ENCODE data around the gene HIGD2A. TPM values are rescaled to one million over a fixed set of nuclear protein-coding genes. Genes with fewer than 3 reads are reported as not detected.

HIGD2A gene
- polyA plus RNA-seq, 1 donor from 2014 or later = 242 TPM

DNA sequence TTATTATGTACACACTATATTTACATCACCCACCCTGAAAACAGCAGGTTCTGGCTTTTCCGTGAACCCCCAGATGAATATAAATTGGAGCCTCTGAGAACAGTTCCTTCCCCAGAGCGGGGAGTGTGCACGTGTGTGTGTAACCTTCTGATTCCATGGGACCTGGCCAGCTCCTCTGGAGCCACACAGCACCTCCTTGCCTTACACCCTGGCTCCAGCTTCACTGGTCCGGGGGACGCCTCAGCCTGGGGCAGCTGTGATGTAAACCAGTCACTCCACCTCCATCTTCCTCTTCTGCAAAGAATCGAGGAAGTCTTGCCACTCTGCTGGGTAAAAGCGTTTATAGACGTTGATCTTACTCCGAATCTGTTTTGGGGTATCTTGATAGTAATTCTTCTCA lies 4.6 kb upstream of the HIGD2A start:
- Mint-ChIP-seq H3K27me3 (no peaks in the 10 kb centered on the region), H3K9me3 (no peaks in the 10 kb centered on the region), H3K36me3 (peaks cover 2% of the 10 kb centered on the region), H3K4me3 (peak overlapping the region in 1 of 4 donors; percentile 50), H3K27ac (no peak overlapping the region), H3K4me1 (peaks cover 15 to 25% (median 23%) of the 10 kb centered on the region in 3 donors)

- H3K9me3 Mint-ChIP-seq = no peaks in the 10 kb centered on the region
- H3K4me3 Mint-ChIP-seq = peak overlapping the region in 2 of 4 donors; percentile 28 to 81
- peak overlapping the region in 1 of 3 donors; percentile 67 for H3K27ac Mint-ChIP-seq
- H3K4me1 Mint-ChIP-seq = peaks cover 13 to 25% (median 23%) of the 10 kb centered on the region in 3 donors
- peaks cover 2% of the 10 kb centered on the region for H3K36me3 Mint-ChIP-seq
- no peaks in the 10 kb centered on the region for H3K27me3 Mint-ChIP-seq
Measured at GRCh38 chr5:176384366-176384930, 4.1 kb upstream of the HIGD2A start.

DNA sequence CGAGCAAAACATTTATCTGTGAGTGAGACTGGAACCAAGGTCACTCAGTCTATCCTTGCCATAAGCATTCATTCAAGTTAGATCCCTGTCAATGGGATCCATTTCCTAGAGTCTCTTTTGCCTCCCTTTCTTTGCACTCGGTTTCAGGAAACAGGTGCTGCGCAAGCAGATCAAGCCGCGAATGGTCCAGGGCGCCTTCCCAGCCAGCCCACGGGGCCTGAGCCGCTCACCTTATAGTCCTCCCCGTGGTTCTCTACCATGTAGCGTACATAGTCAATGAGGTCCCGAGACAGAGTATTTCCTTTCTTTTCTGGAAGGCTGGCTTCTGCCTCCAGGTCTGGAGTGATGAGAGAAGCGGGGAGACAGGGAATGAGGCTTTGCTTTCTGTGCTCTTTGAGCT lies 3.6 kb upstream of the HIGD2A start:
- H3K27ac Mint-ChIP-seq = peak overlapping the region in 1 of 3 donors; percentile 67
- peak overlapping the region in 2 of 4 donors; percentile 28 to 81 for H3K4me3 Mint-ChIP-seq

DNA sequence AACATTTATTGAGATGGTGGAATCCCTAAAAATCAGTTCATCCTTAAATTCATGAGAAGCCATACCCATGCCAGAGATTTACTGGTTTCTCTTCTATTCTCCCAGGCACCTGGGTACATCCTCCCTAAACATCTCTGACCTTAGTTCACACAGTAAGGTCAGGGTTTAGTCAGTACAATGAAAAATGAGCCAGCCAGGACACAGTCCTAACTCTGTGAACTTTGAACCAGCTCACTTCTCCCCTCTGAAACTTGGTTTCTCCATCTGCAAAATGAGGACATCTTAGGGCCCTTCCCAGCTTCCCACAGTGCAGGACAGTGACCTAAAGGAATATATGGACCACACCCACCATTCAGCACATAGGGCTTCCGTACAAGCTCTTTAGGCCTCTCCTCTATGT lies 2.1 kb upstream of the HIGD2A start:
- peak overlapping the region; percentile 10 to 100 (median 79) for H3K4me3 Mint-ChIP-seq

More for the DNA sequence above, 3.6 kb upstream of the HIGD2A start:
- H3K4me1 Mint-ChIP-seq = peaks cover 8 to 24% (median 19%) of the 10 kb centered on the region in 3 donors
- H3K36me3 Mint-ChIP-seq = peaks cover under 1% of the 10 kb centered on the region
- H3K9me3 Mint-ChIP-seq = no peaks in the 10 kb centered on the region
- H3K27me3 Mint-ChIP-seq = no peaks in the 10 kb centered on the region

GRCh38 chr5:176387384-176387925 lies 1.1 kb upstream of the HIGD2A start:
- Mint-ChIP-seq H3K9me3 (no peaks in the 10 kb centered on the region), H3K36me3 (peaks cover 1% of the 10 kb centered on the region), H3K27me3 (no peaks in the 10 kb centered on the region), H3K27ac (peak overlapping the region; percentile 98 to 100 (median 99)), H3K4me3 (peak overlapping the region; percentile 99 to 100 (median 100)), H3K4me1 (peaks cover 8 to 21% (median 17%) of the 10 kb centered on the region in 3 donors)

More for the DNA sequence above, 2.1 kb upstream of the HIGD2A start:
- Mint-ChIP-seq H3K9me3 (no peaks in the 10 kb centered on the region), H3K27me3 (no peaks in the 10 kb centered on the region), H3K27ac (peak overlapping the region in 1 of 3 donors; percentile 99), H3K36me3 (peaks cover 1% of the 10 kb centered on the region), H3K4me1 (peaks cover 8 to 21% (median 17%) of the 10 kb centered on the region in 3 donors)

- H3K27me3 Mint-ChIP-seq = no peaks in the 10 kb centered on the region
- H3K4me3 Mint-ChIP-seq = peak overlapping the region; percentile 99 to 100 (median 100)
- H3K27ac Mint-ChIP-seq = peak overlapping the region; percentile 98 to 100 (median 99)
- peaks cover 8 to 21% (median 17%) of the 10 kb centered on the region in 3 donors for H3K4me1 Mint-ChIP-seq
- peaks cover 1% of the 10 kb centered on the region for H3K36me3 Mint-ChIP-seq
- H3K9me3 Mint-ChIP-seq = no peaks in the 10 kb centered on the region
Measured at GRCh38 chr5:176388003-176388443, 528 bp upstream of the HIGD2A start.

DNA sequence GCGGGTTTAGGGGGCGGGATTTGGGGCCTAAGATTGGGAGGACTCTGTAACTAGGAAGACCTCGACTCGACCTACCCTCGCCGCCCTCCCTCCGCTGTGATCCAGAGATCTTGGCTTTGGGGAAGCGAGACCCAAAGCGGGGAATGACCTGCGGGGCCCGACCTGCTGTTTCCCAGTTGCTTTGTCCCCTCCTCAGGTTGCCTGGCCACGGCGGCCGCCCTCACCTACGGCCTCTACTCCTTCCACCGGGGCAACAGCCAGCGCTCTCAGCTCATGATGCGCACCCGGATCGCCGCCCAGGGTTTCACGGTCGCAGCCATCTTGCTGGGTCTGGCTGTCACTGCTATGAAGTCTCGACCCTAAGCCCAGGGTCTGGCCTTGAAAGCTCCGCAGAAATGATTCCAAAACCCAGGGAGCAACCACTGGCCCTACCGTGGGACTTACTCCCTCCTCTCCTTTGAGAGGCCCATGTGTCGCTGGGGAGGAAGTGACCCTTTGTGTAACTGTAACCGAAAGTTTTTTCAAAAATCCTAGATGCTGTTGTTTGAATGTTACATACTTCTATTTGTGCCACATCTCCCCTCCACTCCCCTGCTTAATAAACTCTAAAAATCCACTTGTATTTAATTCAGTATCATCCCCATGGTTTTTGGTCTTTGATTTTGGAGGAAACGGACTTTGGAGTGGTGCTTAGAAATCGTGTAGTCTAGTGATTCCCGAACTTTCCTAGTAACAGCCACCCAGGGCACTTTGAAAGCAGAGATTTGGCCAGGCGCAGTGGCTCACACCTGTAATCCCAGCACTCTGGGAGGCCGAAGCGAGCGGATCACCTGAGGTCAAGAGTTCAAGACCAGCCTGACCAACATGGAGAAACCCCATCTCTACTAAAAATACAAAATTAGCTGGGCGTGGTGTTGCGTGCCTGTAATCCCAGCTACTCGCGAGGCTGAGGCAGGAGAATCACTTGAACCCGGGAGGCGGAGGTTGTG lies 878 bp downstream of the HIGD2A start:
- Mint-ChIP-seq H3K27me3 (no peaks in the 10 kb centered on the region), H3K27ac (peak overlapping the region; percentile 98 to 100 (median 99)), H3K4me1 (peaks cover 8 to 21% (median 17%) of the 10 kb centered on the region in 3 donors), H3K4me3 (peak overlapping the region; percentile 99 to 100 (median 100)), H3K9me3 (no peaks in the 10 kb centered on the region), H3K36me3 (peaks cover 1% of the 10 kb centered on the region)

- Mint-ChIP-seq H3K4me1 (peaks cover 8 to 16% (median 8%) of the 10 kb centered on the region in 3 donors), H3K4me3 (peak overlapping the region in 1 of 4 donors; percentile 77), H3K9me3 (no peaks in the 10 kb centered on the region), H3K27ac (peak overlapping the region in 2 of 3 donors; percentile 50 to 76), H3K36me3 (peaks cover 1% of the 10 kb centered on the region), H3K27me3 (no peaks in the 10 kb centered on the region)
Measured at GRCh38 chr5:176391479-176391878, 2.9 kb downstream of the HIGD2A start.

GRCh38 chr5:176391999-176392398 lies 3.4 kb downstream of the HIGD2A start:
- peaks cover 6 to 12% (median 8%) of the 10 kb centered on the region in 3 donors for H3K4me1 Mint-ChIP-seq
- peak overlapping the region in 1 of 3 donors; percentile 50 for H3K27ac Mint-ChIP-seq
- peaks cover 3% of the 10 kb centered on the region for H3K36me3 Mint-ChIP-seq
- no peaks in the 10 kb centered on the region for H3K27me3 Mint-ChIP-seq
- H3K4me3 Mint-ChIP-seq = peak overlapping the region in 1 of 4 donors; percentile 77
- H3K9me3 Mint-ChIP-seq = no peaks in the 10 kb centered on the region

GRCh38 chr5:176392526-176392925 lies 4.0 kb downstream of the HIGD2A start:
- peak overlapping the region in 1 of 3 donors; percentile 9 for H3K27ac Mint-ChIP-seq
- H3K36me3 Mint-ChIP-seq = peaks cover 3% of the 10 kb centered on the region
- peaks cover 6 to 8% (median 7%) of the 10 kb centered on the region in 3 donors for H3K4me1 Mint-ChIP-seq
- H3K9me3 Mint-ChIP-seq = no peaks in the 10 kb centered on the region
- no peaks in the 10 kb centered on the region for H3K27me3 Mint-ChIP-seq
- H3K4me3 Mint-ChIP-seq = peak overlapping the region in 1 of 4 donors; percentile 54

GRCh38 chr5:176394096-176394495 lies 5.5 kb downstream of the HIGD2A start:
- Mint-ChIP-seq H3K36me3 (peaks cover 3% of the 10 kb centered on the region), H3K4me1 (peaks cover 0 to 3% (median 2%) of the 10 kb centered on the region in 3 donors), H3K4me3 (no peak overlapping the region), H3K27me3 (no peaks in the 10 kb centered on the region), H3K9me3 (no peaks in the 10 kb centered on the region), H3K27ac (no peak overlapping the region)

DNA sequence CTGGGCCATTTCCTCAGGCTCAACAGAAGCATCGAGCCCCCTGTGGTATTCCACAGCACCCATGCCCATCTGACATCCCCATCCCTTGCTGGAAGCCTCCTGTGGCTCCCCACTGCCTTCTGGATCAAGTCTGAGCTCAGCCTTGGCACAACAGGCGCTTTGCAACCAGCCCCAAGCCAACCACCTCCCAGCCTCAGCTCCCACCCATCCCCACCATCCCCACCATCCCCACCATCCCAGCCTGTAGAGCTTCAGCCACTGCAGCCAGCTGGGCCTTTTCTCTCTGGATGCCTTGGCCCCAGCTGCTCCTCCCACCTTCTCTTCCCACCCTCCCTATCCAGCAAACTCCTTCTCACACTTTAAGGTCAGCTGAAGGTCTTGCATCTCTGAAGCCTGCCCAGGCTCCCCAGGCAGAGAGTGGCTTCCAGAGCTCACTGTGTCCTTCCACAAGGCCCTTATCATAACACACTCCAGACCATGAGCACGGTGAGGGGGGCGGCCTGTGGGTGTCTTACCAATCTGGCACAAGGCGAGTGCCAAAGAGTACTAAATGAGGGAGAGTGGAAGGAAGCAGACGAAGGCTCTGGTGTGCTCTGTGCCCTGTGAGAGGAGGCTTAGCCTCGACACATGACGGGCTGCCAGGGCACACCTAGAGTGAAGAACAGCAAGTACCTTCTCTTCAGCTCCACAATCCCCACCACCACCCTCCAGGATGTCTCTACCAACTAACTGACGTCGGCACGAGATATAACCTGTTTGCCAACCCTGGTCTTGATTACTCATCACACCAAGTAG lies 6.5 kb downstream of the HIGD2A start:
- Mint-ChIP-seq H3K27ac (peak overlapping the region in 1 of 3 donors; percentile 42), H3K27me3 (no peaks in the 10 kb centered on the region), H3K4me3 (no peak overlapping the region), H3K36me3 (peaks cover 3% of the 10 kb centered on the region), H3K9me3 (no peaks in the 10 kb centered on the region), H3K4me1 (peaks cover 0 to 2% (median 0%) of the 10 kb centered on the region in 3 donors)

DNA sequence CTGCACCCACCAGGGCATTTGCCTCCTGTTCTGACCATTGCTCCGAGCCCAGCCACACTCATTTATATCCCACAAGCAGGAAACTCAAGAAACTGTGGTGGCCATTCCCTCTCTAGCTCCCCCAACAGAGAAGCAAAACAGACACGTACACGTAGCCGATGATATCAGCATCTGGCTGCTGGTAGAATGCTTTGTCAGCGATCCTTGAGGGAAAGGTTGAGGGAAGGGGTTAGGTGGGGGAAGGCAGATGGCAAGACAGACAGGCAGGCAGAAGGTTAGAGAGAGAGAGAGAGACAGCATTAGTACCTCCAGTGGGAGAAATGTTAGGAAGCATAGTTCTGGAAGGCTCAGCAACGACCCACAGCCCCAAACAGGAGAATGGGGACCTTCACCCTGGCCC lies 7.8 kb downstream of the HIGD2A start:
- Mint-ChIP-seq H3K9me3 (no peaks in the 10 kb centered on the region), H3K4me1 (no peaks in the 10 kb centered on the region), H3K36me3 (peaks cover 1% of the 10 kb centered on the region), H3K4me3 (no peak overlapping the region), H3K27ac (peak overlapping the region in 1 of 3 donors; percentile 38), H3K27me3 (no peaks in the 10 kb centered on the region)

Measured in IgD-negative memory B cell (primary cell).